GM18505 (cell line): ENCODE measurements around the gene DISC1.

Source experiments
- ATAC-seq: cut with Tn5 transposase; IDR thresholded peaks from one replicate; pipeline ENCODE4 v1.9.1; 2021; ENCODE audit not compliant: unreplicated experiment
- POLR2A ChIP-seq: IDR thresholded peaks from 4 replicates; pipeline ENCODE4 v1.6.1; 2011; ENCODE audit warnings: borderline replicate concordance; ENCODE audit not compliant: insufficient read depth, insufficient read length; ENCODE audit errors: extremely low read depth

DISC1 gene

GRCh38 chr1:231929311-231929710 is 302.7 kb downstream of the DISC1 start:
- TF ChIP-seq POLR2A, result no peak
- ATAC-seq, result no peak

- ATAC-seq, result no peak
- no peak for TF ChIP-seq POLR2A
These were observed 303.8 kb downstream of the DISC1 start for GRCh38 chr1:231930257-231930947.

- TF ChIP-seq POLR2A, result no peak
- no peak for ATAC-seq
These were observed 304.6 kb downstream of the DISC1 start for GRCh38 chr1:231931146-231931545.

- no peak for ATAC-seq
- TF ChIP-seq POLR2A, result no peak
These were observed 305.4 kb downstream of the DISC1 start for GRCh38 chr1:231931846-231932454.

GRCh38 chr1:231933711-231934626 is 307.4 kb downstream of the DISC1 start:
- TF ChIP-seq POLR2A, result no peak
- ATAC-seq, result no peak

GRCh38 chr1:231934797-231935196 is 308.2 kb downstream of the DISC1 start:
- TF ChIP-seq POLR2A, result no peak
- ATAC-seq, result no peak

- no peak for ATAC-seq
- no peak for TF ChIP-seq POLR2A
These were observed 309.3 kb downstream of the DISC1 start for GRCh38 chr1:231935856-231936255.

- no peak for TF ChIP-seq POLR2A
- ATAC-seq, result no peak
These were observed 310.6 kb downstream of the DISC1 start for GRCh38 chr1:231936983-231937775.

- TF ChIP-seq POLR2A, result no peak
- ATAC-seq, result no peak
These were observed 311.6 kb downstream of the DISC1 start for GRCh38 chr1:231938211-231938610.

GRCh38 chr1:231938711-231939110 is 312.1 kb downstream of the DISC1 start:
- no peak for ATAC-seq
- TF ChIP-seq POLR2A, result no peak

GRCh38 chr1:231939118-231939517 is 312.5 kb downstream of the DISC1 start:
- TF ChIP-seq POLR2A, result no peak
- no peak for ATAC-seq

GRCh38 chr1:231940116-231940515 is 313.5 kb downstream of the DISC1 start:
- TF ChIP-seq POLR2A, result no peak
- no peak for ATAC-seq

GRCh38 chr1:231940701-231941100 is 314.1 kb downstream of the DISC1 start:
- no peak for TF ChIP-seq POLR2A
- no peak for ATAC-seq
